ENCODE measurements around the gene CARD11.

- TF ChIP-seq CTCF (IDR thresholded peaks at IDR 0.05) (no peak), POLR2A (IDR thresholded peaks at IDR 0.05) (no peak)
These were observed 117.4 kb downstream of the CARD11 start for GRCh38 chr7:2926120-2926895.
